H1 (cell line): ENCODE measurements around the gene LRCH2. TPM values are rescaled to one million over a fixed set of nuclear protein-coding genes. Genes with fewer than 3 reads are reported as not detected.

Experiments used
- ASH2L ChIP-seq: fragments of 200-600, 300-600 bp; sonication (generic); IDR thresholded peaks from one replicate; pipeline ENCODE4 v1.7.1; 2017; ENCODE audit warnings: low read length
- ATF2 ChIP-seq: IDR thresholded peaks from 2 replicates; pipeline ENCODE4 v1.6.1; 2012; ENCODE audit warnings: low read length, inconsistent platforms
- RXRA ChIP-seq: IDR thresholded peaks from 2 replicates; pipeline ENCODE4 v1.6.1; 2011; ENCODE audit warnings: low read depth, mild to moderate bottlenecking, low read length, moderate library complexity; ENCODE audit not compliant: insufficient read depth
- TCF12 ChIP-seq: IDR thresholded peaks from 2 replicates; pipeline ENCODE4 v1.6.1; 2011; ENCODE audit warnings: low read depth, mild to moderate bottlenecking, low read length
- polyA plus RNA-seq, 7 experiments: library from polyadenylated mRNA; depleted of rRNA in 3 of 7; stranded (reverse) in 5 of 7; unstranded in 2 of 7; fragments of >200 nt in 5 of 7; fragments of 200-250 nt in 2 of 7; gene quantifications; 1 replicate in 5 of 7; 2 replicates in 1 of 7; 4 replicates in 1 of 7; pipeline versions ENCODE4 v1.2.1 to v1.2.3, GENCODE V29; 2011 to 2013; ENCODE audit warnings: missing spikeins in 2 of 7, mixed read lengths in 2 of 7
- total RNA-seq: library from RNA; stranded (reverse); fragmentation: NEBNext Ultra II Directional; extraction: Animal tissue kit (Norgen Biotek cat#: 25700); gene quantifications from 2 replicates; pipeline ENCODE4 v1.2.1, GENCODE V29; 2021

The LRCH2 gene
- total and polyA plus RNA-seq, 2 of the 8 experiments (the other 6 are each of a cell fraction or from before 2014, with no cell fraction given) = 1.5 to 5.5 TPM

- no peak for TF ChIP-seq TCF12
- TF ChIP-seq ASH2L = no peak
- no peak for TF ChIP-seq ATF2
- TF ChIP-seq RXRA = no peak
Observed at GRCh38 chrX:115173181-115173580, 60.7 kb downstream of the LRCH2 start (continued).
